Parathyroid adenoma (tissue), 2 donors: ENCODE results near the gene CLEC16A.

ENCODE experiments used
- H2AFZ ChIP-seq: fragments of 300-600 bp; sonication (generic); one replicate; pipeline ENCODE4 v1.7.0; 2017; ENCODE audit warnings: antibody characterized with exemption, mild to moderate bottlenecking
- H3K27ac ChIP-seq: fragments of 300-600 bp; sonication (generic); one replicate; pipeline ENCODE4 v1.7.0; 2017
- H3K27me3 ChIP-seq: fragments of 300-600 bp; sonication (generic); one replicate; pipeline ENCODE4 v1.7.0; 2017; ENCODE audit warnings: low read length; ENCODE audit not compliant: control insufficient read depth, insufficient read depth
- H3K36me3 ChIP-seq: fragments of 300-600 bp; sonication (generic); one replicate; pipeline ENCODE4 v1.7.0; 2017; ENCODE audit warnings: low read length; ENCODE audit not compliant: control insufficient read depth, insufficient read depth
- H3K4me1 ChIP-seq: fragments of 300-600 bp; sonication (generic); one replicate; pipeline ENCODE4 v1.7.0; 2017; ENCODE audit warnings: control low read depth
- H3K4me2 ChIP-seq: fragments of 300-600 bp; sonication (generic); one replicate; pipeline ENCODE4 v1.7.0; 2017; ENCODE audit warnings: low read length
- H3K4me3 ChIP-seq: fragments of 300-600 bp; sonication (generic); one replicate; pipeline ENCODE4 v1.7.0; 2017; ENCODE audit warnings: low read depth, low read length
- H3K79me2 ChIP-seq: fragments of 300-600 bp; sonication (generic); one replicate; pipeline ENCODE4 v1.7.0; 2017; ENCODE audit warnings: control low read depth
- H3K9ac ChIP-seq: fragments of 300-600 bp; sonication (generic); one replicate; pipeline ENCODE4 v1.7.0; 2017; ENCODE audit warnings: mild to moderate bottlenecking
- H3K9me3 ChIP-seq: fragments of 300-600 bp; sonication (generic); one replicate; pipeline ENCODE4 v1.7.0; 2017; ENCODE audit warnings: low read length; ENCODE audit not compliant: control insufficient read depth
- TF ChIP-seq, protein P1 (sequence below): fragments of 300-600 bp; sonication (generic); IDR thresholded peaks from one replicate; pipeline ENCODE4 v1.7.0; 2017; ENCODE audit warnings: antibody characterized with exemption, mild to moderate bottlenecking
- donor health status: primary hyperparathyroidism.

The CLEC16A gene

DNA sequence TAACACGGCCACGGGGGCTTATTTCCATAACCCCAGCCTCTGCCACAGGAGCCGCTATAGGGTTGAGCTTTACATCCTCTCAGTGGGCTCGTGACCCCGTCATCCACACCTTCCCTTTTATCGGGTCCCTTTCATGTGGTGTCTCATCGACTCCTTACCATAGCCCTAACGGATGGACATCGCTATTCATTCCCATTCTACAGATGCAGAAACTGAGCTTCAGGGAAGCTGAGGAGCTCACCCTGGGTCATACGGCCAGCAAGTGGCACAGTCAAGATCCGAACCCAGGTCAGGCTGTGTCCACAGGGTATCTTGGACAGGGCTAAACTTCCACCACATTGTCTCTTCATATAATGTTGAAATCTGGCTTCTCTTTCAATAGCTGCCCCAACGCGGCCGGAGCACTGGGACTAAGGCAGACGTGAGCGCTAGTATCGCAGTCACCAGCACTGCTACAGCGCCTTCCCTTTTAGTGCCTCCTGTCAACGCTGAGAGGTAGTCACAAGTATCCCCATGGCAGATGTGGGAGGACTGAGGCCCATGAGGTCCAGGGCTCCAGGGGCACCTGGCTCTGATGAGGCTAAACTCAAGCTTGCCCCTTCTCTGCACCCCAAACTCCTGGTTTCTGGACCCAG lies 260.8 kb downstream of the CLEC16A start:
- Histone ChIP-seq H3K27ac (no peak overlapping the region), H3K4me2 (no peak overlapping the region), H3K27me3 (no peaks in the 10 kb centered on the region), H2AFZ (no peak overlapping the region), H3K36me3 (no peaks in the 10 kb centered on the region), H3K4me1 (no peaks in the 10 kb centered on the region), H3K9me3 (no peaks in the 10 kb centered on the region), H3K9ac (no peak overlapping the region), H3K4me3 (no peak overlapping the region), H3K79me2 (no peaks in the 10 kb centered on the region)
- TF ChIP-seq, protein P1, sequence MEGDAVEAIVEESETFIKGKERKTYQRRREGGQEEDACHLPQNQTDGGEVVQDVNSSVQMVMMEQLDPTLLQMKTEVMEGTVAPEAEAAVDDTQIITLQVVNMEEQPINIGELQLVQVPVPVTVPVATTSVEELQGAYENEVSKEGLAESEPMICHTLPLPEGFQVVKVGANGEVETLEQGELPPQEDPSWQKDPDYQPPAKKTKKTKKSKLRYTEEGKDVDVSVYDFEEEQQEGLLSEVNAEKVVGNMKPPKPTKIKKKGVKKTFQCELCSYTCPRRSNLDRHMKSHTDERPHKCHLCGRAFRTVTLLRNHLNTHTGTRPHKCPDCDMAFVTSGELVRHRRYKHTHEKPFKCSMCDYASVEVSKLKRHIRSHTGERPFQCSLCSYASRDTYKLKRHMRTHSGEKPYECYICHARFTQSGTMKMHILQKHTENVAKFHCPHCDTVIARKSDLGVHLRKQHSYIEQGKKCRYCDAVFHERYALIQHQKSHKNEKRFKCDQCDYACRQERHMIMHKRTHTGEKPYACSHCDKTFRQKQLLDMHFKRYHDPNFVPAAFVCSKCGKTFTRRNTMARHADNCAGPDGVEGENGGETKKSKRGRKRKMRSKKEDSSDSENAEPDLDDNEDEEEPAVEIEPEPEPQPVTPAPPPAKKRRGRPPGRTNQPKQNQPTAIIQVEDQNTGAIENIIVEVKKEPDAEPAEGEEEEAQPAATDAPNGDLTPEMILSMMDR: no peak

DNA sequence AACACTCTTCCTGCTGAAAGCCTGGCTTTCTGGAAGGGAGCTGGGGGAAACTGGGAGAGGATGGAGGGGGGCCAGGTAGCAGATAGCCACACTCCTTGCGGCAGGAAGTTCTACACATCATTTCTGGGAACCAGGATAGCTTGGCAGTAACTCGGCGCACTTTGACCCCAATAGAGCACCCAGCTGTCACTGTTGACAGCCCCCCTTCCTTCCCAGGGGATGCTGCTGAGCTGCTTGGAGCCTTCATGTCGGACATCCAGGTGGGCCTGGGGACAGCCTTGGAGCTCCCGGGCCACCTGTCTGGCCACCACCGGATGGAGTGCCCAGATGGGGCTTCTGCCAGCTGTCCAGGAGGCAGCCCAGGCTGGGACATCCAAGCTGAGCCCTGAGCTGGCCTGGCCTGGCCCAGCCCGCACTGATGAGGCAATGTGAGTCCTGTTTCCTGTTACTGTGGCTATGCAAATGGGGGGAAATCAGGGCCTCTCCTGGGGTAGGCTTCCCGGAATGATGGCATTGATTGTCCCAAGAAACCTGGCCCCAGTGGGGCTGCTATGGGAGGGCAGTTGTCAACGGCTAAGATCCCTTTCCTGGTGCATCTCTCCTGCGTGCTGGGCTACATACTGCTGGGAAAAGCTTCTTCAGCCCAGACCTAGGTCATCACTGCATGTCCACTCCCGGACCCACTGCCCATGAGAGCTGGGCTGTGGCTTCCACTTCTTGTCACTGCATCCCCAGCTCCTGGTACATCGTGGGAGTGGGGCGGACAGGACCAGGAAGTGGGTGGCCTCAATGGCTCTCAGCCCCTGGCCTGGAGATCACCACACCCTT lies 261.6 kb downstream of the CLEC16A start:
- Histone ChIP-seq H3K79me2 (no peaks in the 10 kb centered on the region), H3K4me1 (no peaks in the 10 kb centered on the region), H3K27me3 (no peaks in the 10 kb centered on the region), H3K9ac (no peak overlapping the region), H2AFZ (no peak overlapping the region), H3K4me3 (no peak overlapping the region), H3K4me2 (no peak overlapping the region), H3K27ac (no peak overlapping the region), H3K9me3 (no peaks in the 10 kb centered on the region), H3K36me3 (no peaks in the 10 kb centered on the region)
- TF ChIP-seq, protein P1: no peak

DNA sequence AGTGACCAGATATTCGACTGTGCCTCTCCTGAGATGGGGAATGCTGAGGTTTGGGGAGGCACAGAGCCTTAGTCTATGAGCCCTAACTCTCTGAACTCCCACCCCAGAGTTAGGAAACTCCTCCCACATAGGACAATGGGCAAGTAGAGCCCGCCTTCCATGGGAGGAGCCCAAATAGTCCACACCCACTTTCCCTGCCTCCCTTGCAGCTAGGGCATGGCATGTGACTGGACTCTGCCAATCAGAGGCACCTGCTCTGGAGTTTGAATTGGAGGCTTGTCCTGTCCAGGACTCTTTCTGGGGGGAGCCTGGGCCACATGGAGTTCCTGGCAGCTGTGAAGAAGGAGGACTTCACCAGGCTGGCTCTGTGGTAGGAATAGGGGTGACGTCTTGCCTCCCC lies 263.3 kb downstream of the CLEC16A start:
- Histone ChIP-seq H2AFZ (no peak overlapping the region), H3K4me2 (no peak overlapping the region), H3K79me2 (no peaks in the 10 kb centered on the region), H3K9ac (no peak overlapping the region), H3K27me3 (no peaks in the 10 kb centered on the region), H3K27ac (no peak overlapping the region), H3K4me3 (no peak overlapping the region), H3K36me3 (no peaks in the 10 kb centered on the region), H3K4me1 (no peaks in the 10 kb centered on the region), H3K9me3 (no peaks in the 10 kb centered on the region)
- TF ChIP-seq, protein P1: no peak

DNA sequence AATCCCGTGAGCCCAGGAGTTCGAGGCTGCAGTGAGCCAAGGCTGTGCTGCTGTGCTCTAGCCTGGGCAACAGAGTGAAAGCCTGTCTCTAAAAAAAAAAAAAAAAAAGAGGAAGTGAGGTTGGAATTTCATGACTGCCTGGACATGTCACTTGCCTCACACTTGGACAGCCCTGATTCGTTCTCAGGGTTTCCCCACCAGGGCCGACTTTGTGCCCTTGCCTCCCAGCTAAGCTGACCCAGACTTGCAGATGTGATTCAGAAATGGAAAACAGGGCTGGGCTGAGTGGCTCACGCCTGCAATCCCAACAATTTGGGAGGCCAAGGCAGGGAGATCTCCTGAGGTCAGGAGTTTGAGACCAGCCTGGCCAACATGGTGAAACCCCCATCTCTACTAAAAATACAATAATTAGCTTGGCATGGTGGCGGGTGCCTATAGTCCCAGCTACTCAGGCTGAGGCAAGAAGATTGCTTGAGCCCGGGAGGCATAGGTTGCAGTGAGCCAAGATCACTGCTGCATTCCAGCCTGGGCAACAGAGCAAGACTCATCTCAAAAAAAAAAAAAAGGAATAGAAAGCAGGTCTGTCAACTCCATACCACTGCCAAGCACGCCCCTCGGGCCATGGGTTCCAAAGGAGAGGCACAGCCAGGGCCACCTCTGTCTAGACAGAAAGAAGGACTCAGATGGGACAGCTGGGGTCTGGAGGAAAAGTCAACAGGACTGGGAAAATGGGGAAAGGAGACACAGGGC lies 264.7 kb downstream of the CLEC16A start:
- Histone ChIP-seq H3K36me3 (no peaks in the 10 kb centered on the region), H3K79me2 (no peaks in the 10 kb centered on the region), H2AFZ (no peak overlapping the region), H3K4me2 (no peak overlapping the region), H3K27me3 (no peaks in the 10 kb centered on the region), H3K27ac (no peak overlapping the region), H3K9me3 (no peaks in the 10 kb centered on the region), H3K9ac (no peak overlapping the region), H3K4me3 (no peak overlapping the region), H3K4me1 (no peaks in the 10 kb centered on the region)
- TF ChIP-seq, protein P1: no peak
